NCI-H1105 treated with DMSO at 0.1 percent for 48 hours (cell line): ENCODE measurements around the gene POSTN.
"Not testable (repeated sequence)": the region's sequence is repeated elsewhere in the genome, so short reads cannot be mapped to it uniquely, and the experiment has no call there.

Experiments used
- DNase-seq: peaks from one replicate; lab custom pipeline; 2025; lab: John Stamatoyannopoulos, UW

The POSTN gene

DNA sequence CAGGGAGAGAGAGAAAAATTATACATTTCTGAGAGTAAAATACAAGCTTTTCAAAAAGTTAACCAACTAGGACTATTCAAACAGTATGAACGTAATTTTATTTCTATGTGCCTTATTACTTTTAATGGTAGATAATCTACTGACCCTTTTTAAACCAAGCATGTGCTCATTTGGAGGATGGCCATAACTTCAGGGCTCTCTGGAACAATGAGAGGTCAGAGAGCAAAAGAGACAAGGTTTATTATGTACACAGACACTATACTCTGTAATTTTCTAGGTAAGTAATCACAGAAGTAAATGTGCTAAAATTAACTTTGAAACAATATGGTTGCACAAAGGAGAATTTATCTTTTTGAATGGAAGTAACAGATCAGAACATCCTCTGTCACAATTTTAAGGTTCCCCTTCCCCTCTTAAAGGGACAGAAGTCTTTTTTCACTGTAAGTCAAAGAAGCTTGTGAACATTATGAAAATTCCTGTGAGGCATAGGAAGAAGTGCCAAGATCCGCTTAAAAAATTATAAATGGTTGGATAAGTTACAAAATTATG is 1.0 kb downstream of the POSTN start:
- DNase-seq: no peak

- no peak for DNase-seq
Measured at GRCh38 chr13:37596805-37597204, 1.8 kb downstream of the POSTN start.

- DNase-seq: no peak
Measured at GRCh38 chr13:37595162-37595561, 3.4 kb downstream of the POSTN start.

- DNase-seq: no peak
Measured at GRCh38 chr13:37594550-37594949, 4.0 kb downstream of the POSTN start.

DNA sequence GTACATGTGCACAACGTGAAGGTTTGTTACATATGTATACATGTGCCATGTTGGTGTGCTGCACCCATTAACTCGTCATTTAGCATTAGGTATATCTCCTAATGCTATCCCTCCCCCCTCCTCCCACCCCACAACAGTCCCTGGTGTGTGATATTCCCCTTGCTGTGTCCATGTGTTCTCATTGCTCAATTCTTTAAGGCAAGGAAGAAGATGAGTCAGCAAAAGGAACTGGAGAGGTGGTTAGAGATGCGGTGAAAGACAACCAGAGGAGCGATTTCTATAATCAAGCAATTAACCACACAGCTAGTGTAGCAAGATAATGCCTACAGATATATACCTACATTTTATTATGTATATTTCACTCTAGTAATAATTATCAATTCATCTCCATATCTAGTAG is 9.2 kb downstream of the POSTN start:
- DNase-seq: not testable (repeated sequence)

DNA sequence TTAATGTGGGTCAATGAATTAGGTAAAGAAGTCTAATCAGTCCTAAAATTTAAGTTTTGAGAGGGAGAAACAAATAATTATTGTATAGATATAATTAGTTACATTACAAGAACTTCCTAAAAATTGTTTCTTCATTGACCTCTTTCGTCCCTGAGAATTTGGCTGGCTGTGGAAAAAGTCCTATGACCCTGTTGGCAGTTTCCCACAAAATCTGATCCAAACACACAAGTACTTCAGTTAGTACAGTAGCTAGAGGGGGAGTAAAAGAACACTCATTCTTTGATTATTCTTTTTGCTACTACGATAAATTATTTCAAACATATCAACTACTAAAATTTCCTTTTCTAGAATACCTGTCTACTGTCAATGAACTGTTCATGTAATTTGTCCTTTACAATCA is 11.3 kb downstream of the POSTN start:
- no peak for DNase-seq

GRCh38 chr13:37586164-37586563 is 12.4 kb downstream of the POSTN start:
- no peak for DNase-seq

GRCh38 chr13:37585541-37585940 is 13.0 kb downstream of the POSTN start:
- DNase-seq: no peak

- DNase-seq: no peak
Measured at GRCh38 chr13:37576601-37577000, 22.0 kb downstream of the POSTN start.

DNA sequence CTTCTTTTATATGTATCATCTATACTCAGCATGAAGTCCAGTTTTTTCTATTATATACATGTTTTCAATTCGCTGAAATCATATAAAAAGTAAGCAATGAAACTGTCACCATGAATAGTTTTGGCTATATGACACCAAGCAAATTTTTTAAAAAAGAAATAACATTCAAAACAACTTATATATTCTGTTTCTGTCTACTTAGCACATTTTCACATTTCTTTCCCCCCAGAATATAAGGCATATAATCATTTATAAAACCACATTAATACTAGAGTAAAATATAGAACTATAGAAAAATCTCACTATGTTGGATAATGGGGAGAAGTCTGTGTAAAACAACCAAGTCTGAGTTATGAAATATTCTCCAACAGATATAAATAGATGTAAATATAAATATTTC is 33.1 kb downstream of the POSTN start:
- no peak for DNase-seq

DNA sequence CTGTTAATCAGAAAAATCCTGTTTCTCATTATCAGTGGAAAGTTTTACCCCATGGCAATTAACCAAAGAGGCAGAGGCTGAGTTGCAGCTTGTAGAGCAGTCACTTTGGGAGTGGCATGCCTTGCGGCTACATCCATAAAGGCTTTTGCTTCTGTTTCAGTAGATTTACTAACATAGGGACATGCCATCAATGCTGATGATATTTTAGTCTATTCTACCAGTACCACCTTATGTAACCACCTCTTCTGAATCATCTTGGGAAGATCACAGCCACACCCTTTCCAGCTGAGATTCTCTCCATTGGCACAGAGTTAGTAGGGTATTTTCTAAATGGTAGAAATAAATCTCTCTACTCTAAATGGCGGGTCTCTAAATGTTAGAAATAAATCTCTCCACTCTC is 37.5 kb downstream of the POSTN start:
- DNase-seq: no peak

DNA sequence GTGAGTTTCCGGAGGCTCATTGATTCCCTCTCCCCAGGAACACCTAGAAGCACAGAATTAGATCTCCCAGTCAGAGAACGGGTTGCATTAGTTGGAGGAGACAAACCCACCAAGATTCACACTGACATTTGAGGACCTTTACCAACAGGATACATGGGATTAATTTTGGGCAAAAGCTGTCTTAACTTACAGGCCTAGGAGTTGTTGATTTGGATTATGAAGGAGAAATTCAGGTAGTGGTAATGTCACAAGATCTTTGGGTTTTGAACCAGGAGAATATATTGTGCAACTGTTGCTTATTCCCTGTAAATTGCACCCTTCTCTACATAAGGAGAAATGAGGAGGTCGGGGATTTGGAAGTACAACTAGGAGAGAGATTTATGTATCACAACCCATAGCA is 38.0 kb downstream of the POSTN start:
- DNase-seq: no peak

GRCh38 chr13:37558766-37559165 is 39.8 kb downstream of the POSTN start:
- DNase-seq: not testable (repeated sequence)

GRCh38 chr13:37546087-37546486 is 52.5 kb downstream of the POSTN start:
- no peak for DNase-seq

GRCh38 chr13:37544995-37545394 is 53.6 kb downstream of the POSTN start:
- DNase-seq: no peak

DNA sequence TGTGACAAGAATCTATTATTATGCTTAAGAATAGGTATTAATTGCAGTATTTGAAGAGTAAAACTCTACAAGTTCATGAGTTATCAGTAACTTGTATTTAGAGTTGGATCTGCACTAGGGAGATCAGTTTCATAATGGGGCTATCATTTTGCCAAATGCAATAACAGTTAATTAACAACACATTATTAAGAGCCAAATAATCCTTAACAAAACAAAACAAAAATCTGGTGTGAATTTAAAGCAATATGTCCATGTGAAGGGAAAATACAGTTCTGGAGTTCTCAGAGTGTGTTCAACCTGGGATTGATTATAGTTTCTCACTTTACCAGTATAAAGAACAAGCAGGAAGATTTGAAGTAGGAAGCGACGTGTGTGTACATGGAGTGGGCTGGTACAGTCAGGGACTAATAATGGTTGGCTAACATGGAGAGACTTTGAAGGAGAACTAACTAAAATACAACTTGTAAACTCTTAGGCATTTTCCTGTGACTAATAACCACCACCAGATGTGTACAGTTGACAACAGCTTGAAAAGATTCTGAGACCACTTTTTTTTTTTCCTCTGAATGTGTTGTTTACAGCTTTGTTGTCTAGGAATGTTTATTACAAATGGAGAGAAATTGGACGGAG is 58.5 kb downstream of the POSTN start:
- DNase-seq: no peak

DNA sequence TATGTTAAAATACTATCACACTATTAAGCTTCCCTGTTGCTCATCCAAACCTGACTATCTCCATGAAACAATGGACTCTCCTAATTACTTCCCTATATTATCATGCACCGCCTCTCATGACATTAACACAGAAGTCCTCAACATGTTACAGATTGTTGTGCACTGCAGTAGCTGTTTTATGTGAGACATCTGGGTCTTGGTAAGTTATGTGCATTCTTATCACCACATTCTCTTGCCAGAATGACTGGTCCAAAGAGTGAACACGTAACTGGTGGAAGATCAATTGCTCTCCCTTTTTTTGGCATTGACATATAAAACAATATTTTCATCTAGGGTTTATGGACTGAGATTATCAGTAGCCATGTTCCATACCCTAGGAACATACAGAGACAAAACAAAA is 59.4 kb downstream of the POSTN start:
- DNase-seq: no peak

GRCh38 chr13:37535501-37535900 is 63.1 kb downstream of the POSTN start:
- DNase-seq: no peak

DNA sequence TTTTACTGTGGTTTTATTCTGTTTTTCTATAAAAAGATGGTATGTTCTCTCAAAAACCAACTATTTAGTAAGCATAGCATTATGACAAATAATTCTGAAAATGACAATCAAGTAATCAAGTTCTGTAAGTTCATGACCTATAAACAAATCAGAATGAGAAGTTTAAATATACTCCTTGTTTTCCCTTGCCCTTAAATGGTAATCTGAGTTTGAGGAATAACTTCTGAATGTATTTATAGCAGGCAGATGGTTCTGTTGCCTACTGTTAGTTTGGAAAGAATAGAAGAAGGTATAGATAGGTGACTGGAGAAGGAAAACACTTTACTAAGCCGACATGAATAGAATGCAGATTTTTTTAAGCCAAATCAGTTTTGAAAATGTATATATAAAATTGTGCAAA is 63.9 kb downstream of the POSTN start:
- no peak for DNase-seq

GRCh38 chr13:37534181-37534580 is 64.4 kb downstream of the POSTN start:
- no peak for DNase-seq

DNA sequence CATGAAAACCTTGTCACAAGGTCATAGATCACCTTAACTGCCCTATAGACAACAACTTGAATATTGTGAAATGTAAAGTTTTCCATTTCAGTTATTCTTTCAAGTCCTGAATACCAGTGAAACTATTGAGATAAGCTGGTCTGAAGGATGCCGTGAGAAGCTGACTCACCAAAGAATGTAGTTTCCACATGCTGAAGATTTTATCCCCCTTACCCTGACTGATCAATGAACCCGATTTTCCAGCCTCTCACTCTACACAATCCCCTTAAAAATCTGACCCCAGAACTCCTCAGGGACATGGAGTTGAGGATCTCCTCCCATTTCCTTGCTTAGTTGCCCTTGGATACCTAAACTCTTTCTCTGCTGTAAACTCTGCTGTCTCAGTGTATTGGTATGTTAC is 67.5 kb downstream of the POSTN start:
- DNase-seq: no peak

DNA sequence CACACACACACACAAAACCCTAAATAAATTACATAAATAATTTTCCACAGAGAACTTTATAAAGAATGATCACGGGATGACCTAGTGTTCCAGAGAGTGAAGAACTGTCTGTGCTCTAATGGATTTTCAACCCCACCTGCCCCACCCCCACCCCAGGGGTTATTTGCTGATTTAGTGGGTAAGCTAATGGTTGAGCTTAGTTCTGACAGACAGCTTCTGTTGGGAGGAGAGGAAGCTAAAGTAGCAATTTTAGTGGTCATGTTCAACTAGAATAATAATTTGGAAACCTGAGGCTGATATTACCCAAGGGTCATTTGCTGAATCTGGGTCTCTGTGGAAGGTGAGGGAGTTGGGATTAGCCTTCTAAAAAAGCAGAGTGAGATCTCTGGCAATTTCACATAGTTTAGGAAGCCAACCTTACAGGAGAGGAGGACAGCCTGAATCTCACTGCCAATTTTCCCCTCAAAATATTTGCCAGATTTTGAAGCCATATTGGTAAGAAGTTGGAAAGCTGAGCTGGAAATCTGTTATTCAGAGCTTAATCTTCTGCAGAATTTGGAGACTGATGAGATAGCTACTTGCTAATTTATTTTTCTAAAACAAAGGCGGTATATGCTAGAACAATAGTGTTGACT is 68.7 kb downstream of the POSTN start:
- DNase-seq: no peak

DNA sequence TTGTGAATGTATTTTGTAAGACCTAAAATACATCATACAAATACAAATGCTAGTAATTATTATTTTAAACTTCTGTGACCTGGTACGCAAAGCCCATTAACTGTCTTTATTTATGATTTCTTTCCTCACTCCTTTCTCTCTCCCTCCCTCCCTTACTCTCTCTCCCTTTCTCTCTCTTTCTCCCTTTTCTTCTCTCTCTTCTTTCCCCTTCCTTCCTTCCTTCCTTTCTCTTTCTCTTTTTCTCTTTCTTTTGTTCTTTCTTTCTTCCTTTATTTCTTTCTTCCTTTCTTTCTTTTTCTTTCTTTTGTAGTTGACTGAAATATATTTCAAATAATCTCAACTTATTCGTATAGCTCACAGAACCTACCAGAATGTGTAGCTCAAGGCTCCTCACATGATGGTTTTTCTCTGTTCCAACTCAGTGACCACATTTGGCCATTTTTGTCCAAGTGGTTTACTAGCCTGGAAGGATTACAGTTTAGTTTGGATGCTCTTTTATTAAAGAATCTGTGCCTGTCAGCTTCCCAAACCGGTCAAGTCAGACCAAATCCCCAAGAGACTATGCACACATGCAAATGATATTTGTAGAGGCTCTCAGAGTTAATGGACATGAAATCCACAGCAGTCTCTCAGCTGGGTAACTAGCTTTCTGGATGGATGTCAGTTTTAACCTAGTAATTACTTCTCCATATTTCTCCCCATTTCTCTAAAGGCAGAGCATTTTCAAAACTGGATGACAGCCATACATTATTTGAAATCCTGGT is 71.7 kb downstream of the POSTN start:
- peak; percentile 9 for DNase-seq
